Measurements from ENCODE around the gene PER1.

PER1 gene

DNA sequence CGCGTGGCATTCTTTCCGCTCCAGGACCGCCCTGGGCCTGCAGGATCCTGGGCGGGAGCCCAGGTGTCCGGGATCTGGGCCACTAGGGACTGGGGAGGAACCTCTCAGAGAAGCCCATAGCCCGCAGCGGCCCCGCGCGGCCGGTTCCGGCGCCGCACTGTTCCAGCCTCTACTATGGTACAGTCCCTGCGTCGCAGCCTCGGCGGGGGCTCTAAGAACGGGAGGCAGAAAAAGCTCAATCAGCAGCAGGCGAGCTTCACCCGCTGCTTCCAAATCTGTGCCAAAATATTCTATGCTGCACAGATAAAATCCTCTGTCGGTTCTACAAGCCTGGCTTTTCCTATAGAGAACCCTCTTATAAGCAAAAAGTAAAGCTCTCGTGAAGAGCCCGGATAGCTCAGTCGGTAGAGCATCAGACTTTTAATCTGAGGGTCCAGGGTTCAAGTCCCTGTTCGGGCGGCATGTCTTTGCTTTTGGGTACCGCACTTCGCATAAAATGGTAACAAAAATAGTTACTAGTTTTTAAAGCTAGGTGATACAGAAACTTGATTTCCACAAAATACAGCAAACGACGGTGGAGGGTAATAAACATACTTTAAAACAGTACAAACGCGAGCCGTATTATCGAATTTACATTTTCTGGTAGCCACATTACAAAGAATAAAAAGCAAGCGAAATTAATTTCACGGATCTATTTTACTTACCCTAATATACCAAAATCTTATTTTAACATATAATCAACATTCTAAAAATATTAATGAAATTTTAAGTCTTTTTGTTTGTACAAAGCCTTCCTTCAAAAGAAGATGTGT, 33.2 kb downstream of the PER1 start:
- H3K27ac ChIP-seq: peak overlapping the region; percentile 40; the same call in 1 of the 2 replicates
- TF ChIP-seq, protein P1, sequence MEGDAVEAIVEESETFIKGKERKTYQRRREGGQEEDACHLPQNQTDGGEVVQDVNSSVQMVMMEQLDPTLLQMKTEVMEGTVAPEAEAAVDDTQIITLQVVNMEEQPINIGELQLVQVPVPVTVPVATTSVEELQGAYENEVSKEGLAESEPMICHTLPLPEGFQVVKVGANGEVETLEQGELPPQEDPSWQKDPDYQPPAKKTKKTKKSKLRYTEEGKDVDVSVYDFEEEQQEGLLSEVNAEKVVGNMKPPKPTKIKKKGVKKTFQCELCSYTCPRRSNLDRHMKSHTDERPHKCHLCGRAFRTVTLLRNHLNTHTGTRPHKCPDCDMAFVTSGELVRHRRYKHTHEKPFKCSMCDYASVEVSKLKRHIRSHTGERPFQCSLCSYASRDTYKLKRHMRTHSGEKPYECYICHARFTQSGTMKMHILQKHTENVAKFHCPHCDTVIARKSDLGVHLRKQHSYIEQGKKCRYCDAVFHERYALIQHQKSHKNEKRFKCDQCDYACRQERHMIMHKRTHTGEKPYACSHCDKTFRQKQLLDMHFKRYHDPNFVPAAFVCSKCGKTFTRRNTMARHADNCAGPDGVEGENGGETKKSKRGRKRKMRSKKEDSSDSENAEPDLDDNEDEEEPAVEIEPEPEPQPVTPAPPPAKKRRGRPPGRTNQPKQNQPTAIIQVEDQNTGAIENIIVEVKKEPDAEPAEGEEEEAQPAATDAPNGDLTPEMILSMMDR (IDR thresholded peaks at IDR 0.05; ENCODE audit: low read depth, low read length): peak; percentile 83
- DNase-seq: peak; percentile 91
- H3K36me3 ChIP-seq: no peaks in the 10 kb centered on the region
- no peaks in the 10 kb centered on the region for H3K9me3 ChIP-seq (ENCODE audit: severe bottlenecking)
- H3K27me3 ChIP-seq (ENCODE audit: insufficient read depth, low read depth, severe bottlenecking): peaks cover 24% of the 10 kb centered on the region
- peak overlapping the region; percentile 56 for H3K4me3 ChIP-seq (ENCODE audit: low read depth, low read length)

DNA sequence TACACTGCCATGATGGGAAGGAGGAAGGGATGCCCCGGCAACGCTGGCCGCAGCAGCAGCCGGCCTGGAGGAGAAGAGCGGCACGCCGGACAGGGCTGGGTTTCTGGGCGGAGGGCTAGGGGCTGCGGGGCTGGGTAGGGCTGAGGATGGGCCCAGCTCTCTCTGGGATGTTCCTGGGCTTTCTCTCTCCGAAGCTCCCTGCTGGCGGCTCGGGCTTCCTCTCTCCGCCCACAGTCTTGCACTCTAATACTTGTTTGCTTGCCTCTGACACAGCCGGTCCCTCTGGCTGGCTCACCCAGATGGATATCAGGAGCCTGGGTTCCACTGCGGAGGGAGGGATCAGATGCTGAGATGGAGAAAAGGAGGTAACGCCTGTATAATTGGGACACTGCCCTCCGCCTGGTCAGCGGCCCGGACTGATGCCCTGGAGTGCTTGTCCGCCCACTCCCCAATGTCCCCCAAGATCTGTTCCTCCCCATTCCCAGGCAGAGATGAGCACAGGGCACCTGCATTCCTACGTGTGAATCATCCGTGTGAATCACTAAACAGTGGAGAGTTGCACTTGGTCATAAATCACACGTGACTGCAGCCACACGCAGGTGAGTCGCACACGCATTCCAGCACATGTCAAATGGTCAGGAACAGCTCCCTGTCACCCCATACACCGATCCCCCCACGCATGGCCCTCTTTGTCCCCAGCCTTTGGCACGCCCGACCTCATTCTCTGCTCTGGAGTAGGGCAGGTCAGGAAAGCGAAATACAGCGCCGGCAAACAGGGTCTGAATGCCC, 34.0 kb downstream of the PER1 start, which contains the start of gene ALOXE3:
ALOXE3 (minus strand) TSS at position 535 of the 789 bp plus-strand sequence; CDS start at position 11, 524 bp downstream.
- peaks cover 16% of the 10 kb centered on the region for H3K27me3 ChIP-seq (ENCODE audit: insufficient read depth, low read depth, severe bottlenecking)
- no peaks in the 10 kb centered on the region for H3K9me3 ChIP-seq (ENCODE audit: severe bottlenecking)
- TF ChIP-seq, protein P1 (IDR thresholded peaks at IDR 0.05; ENCODE audit: low read depth, low read length): no peak
- peak within 1 kb of the TSS; percentile 56 for H3K4me3 ChIP-seq (ENCODE audit: low read depth, low read length)
- peak; percentile 27 for DNase-seq
- H3K36me3 ChIP-seq: no peaks in the 10 kb centered on the region
- H3K27ac ChIP-seq: peak within 1 kb of the TSS; percentile 40; the same call in 1 of the 2 replicates

DNA sequence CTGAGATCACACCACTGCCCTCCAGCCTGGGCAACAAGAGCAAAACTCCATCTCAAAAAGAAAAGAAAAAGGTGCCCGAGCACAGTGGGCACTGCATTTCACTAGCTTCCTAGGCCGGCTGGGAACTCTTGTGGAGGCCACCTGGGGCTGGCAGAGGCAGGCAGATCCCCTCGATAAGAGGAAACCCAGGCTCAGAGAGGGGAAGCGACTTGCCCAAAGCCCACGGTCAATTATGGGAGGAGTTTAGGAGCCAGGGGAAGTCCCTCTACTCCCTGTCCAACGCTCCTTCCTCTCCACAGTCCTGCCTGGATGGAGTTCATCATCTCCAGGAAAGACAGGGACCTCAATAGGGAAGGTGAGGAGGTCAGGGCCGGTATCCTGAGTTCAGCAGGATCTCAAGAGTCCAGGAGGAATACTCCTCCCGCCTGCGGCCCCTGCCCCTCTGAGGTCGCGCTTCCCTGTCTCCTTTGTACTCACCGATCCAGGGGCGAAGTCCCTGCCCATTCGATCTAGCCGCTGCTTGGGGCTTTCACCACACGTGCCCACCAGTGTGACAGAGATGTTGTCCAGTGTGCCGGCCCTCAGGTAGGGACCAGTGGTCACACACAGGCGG, 34.7 kb downstream of the PER1 start:
- Histone ChIP-seq H3K36me3 (no peaks in the 10 kb centered on the region), H3K4me3 (ENCODE audit: low read depth, low read length) (peak overlapping the region; percentile 56), H3K27me3 (ENCODE audit: insufficient read depth, low read depth, severe bottlenecking) (peaks cover 9% of the 10 kb centered on the region), H3K27ac (no peak overlapping the region), H3K9me3 (ENCODE audit: severe bottlenecking) (no peaks in the 10 kb centered on the region)
- TF ChIP-seq, protein P1 (IDR thresholded peaks at IDR 0.05; ENCODE audit: low read depth, low read length): no peak
- no peak for DNase-seq

DNA sequence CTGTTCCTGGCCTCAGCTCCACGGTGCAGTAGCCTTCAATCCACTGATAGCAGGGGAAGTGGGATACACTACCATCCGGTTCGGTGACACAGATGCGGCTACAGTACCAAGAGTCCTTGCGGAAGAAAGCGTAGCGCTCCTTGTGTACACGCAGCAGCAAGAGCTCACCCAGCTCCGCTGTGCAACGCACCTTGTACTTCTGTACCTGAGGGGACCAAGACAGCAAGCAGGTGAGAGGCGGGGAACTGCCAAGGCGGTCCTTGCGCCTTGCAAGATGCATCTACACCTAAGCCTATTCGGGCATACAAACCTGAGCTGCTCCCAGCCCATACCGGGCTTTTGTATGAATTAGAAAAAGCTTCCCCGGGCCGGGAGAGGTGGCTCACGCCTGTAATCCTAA, 35.4 kb downstream of the PER1 start:
- Histone ChIP-seq H3K4me3 (ENCODE audit: low read depth, low read length) (no peak overlapping the region), H3K27ac (no peak overlapping the region), H3K27me3 (ENCODE audit: insufficient read depth, low read depth, severe bottlenecking) (peaks cover 7% of the 10 kb centered on the region), H3K9me3 (ENCODE audit: severe bottlenecking) (no peaks in the 10 kb centered on the region), H3K36me3 (no peaks in the 10 kb centered on the region)
- TF ChIP-seq, protein P1 (IDR thresholded peaks at IDR 0.05; ENCODE audit: low read depth, low read length): no peak
- DNase-seq: no peak

DNA sequence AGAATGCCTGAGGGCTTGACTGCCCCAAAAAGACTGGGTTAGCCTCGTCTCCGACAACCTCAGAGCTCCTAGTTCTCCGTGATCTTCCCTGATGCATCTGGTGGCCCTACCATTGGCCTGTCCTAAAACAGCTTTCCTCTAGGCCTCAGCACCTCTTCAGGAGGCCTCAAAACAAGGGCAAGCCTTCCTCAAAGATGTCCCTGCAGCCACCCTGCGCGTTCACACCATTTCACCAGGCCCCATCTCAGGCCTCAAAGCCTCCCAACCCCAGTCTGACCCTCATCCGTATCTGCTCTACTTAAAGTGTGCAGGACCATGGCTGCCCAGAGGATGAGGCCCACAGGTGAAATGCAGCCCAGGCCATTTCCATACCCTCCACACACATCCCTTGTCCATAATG, 41.3 kb downstream of the PER1 start:
- H3K36me3 ChIP-seq: no peaks in the 10 kb centered on the region
- TF ChIP-seq, protein P1 (IDR thresholded peaks at IDR 0.05; ENCODE audit: low read depth, low read length): no peak
- no peak overlapping the region for H3K27ac ChIP-seq
- peaks cover 4% of the 10 kb centered on the region for H3K27me3 ChIP-seq (ENCODE audit: insufficient read depth, low read depth, severe bottlenecking)
- H3K4me3 ChIP-seq (ENCODE audit: low read depth, low read length): no peak overlapping the region
- no peaks in the 10 kb centered on the region for H3K9me3 ChIP-seq (ENCODE audit: severe bottlenecking)
- no peak for DNase-seq

Measured in WERI-Rb-1 (cell line).